Thymus (tissue), 11 donors: ENCODE results near the gene ULK1. TPM values are rescaled to one million over a fixed set of nuclear protein-coding genes. Genes with fewer than 3 reads are reported as not detected.

Experiments
- DNase-seq, 9 donors: peaks; one replicate each; pipeline ENCODE4 v3.0.0-alpha.2; 2013; ENCODE audit warnings: low spot score in 9 of 9, low read depth in 6 of 9, missing footprints in 1 of 9
- H3K27ac ChIP-seq, 2 donors: one replicate each; pipeline ENCODE4 v1.5.1; 2013; ENCODE audit warnings: control low read depth in 1 of 2, low read depth in 1 of 2, low read length in 1 of 2, mild to moderate bottlenecking in 1 of 2, moderate library complexity in 1 of 2
- H3K27me3 ChIP-seq, 2 donors: one replicate each; pipeline ENCODE4 v1.5.1; 2013; ENCODE audit warnings: low read length in 1 of 2; ENCODE audit not compliant: control insufficient read depth in 2 of 2, insufficient read depth in 1 of 2
- H3K36me3 ChIP-seq, 2 donors: one replicate each; pipeline ENCODE4 v1.5.1; 2013; ENCODE audit warnings: low read length in 1 of 2, mild to moderate bottlenecking in 1 of 2, moderate library complexity in 1 of 2; ENCODE audit not compliant: control insufficient read depth in 2 of 2, insufficient read depth in 2 of 2
- H3K4me1 ChIP-seq, 2 donors: one replicate each; pipeline ENCODE4 v1.5.1; 2013; ENCODE audit warnings: low read length in 2 of 2; ENCODE audit not compliant: control insufficient read depth in 2 of 2, insufficient read depth in 2 of 2
- H3K4me3 ChIP-seq, 2 donors: one replicate each; pipeline ENCODE4 v1.5.1; 2013; ENCODE audit warnings: low read length in 2 of 2, control low read depth in 1 of 2, mild to moderate bottlenecking in 1 of 2
- H3K9me3 ChIP-seq, 2 donors: one replicate each; pipeline ENCODE4 v1.5.1; 2013; ENCODE audit warnings: low read length in 1 of 2, mild to moderate bottlenecking in 1 of 2; ENCODE audit not compliant: control insufficient read depth in 2 of 2, insufficient read depth in 1 of 2
- WGBS: extraction: QIAGEN DNeasy Blood & Tissue Kit; methylation state at CpG from one replicate; pipeline ENCODE4 v1.1.7; 2013; 5-methylcytosine and 5-hydroxymethylcytosine counted together
- polyA plus RNA-seq: library from polyadenylated mRNA; stranded (reverse); fragments of 200-250 nt; gene quantifications from one replicate; pipeline ENCODE4 v1.2.3, GENCODE V29; 2013
- total RNA-seq: library from RNA; stranded (reverse); fragments of 120-200 nt; gene quantifications from one replicate; pipeline ENCODE4 v1.2.4, GENCODE V29; 2013
- donor health status: healthy.

The ULK1 gene
- total and polyA plus RNA-seq, 2 donors: 4.2 to 39.2 TPM

GRCh38 chr12:131920902-131921840 is 26.7 kb downstream of the ULK1 start:
- Histone ChIP-seq H3K9me3 (no peaks in the 10 kb centered on the region), H3K36me3 (peaks cover 47 to 63% of the 10 kb centered on the region in 2 donors), H3K27ac (peak overlapping the region in 1 of 2 donors; percentile 4), H3K4me3 (no peak overlapping the region), H3K4me1 (peaks cover 0 to 7% of the 10 kb centered on the region in 2 donors), H3K27me3 (no peaks in the 10 kb centered on the region)
- 98% methylated on average over 35 of the region's 35 CpGs for WGBS
- DNase-seq: no peak

GRCh38 chr12:131921866-131922769 is 27.7 kb downstream of the ULK1 start:
- peaks cover 42 to 55% of the 10 kb centered on the region in 2 donors for H3K36me3 ChIP-seq
- no peaks in the 10 kb centered on the region for H3K27me3 ChIP-seq
- DNase-seq: no peak
- 95% methylated on average over 29 of the region's 29 CpGs for WGBS
- peaks cover 0 to 7% of the 10 kb centered on the region in 2 donors for H3K4me1 ChIP-seq
- no peak overlapping the region for H3K27ac ChIP-seq
- H3K4me3 ChIP-seq: no peak overlapping the region
- peaks cover 0 to under 1% of the 10 kb centered on the region in 2 donors for H3K9me3 ChIP-seq

GRCh38 chr12:131922772-131923171 is 28.4 kb downstream of the ULK1 start:
- Histone ChIP-seq H3K27me3 (no peaks in the 10 kb centered on the region), H3K9me3 (peaks cover 0 to 4% of the 10 kb centered on the region in 2 donors), H3K4me1 (peaks cover 0 to 7% of the 10 kb centered on the region in 2 donors), H3K36me3 (peaks cover 35 to 52% of the 10 kb centered on the region in 2 donors), H3K4me3 (no peak overlapping the region), H3K27ac (no peak overlapping the region)
- DNase-seq: no peak
- WGBS: 98% methylated on average over 13 of the region's 13 CpGs

- peaks cover 33 to 47% of the 10 kb centered on the region in 2 donors for H3K36me3 ChIP-seq
- H3K4me3 ChIP-seq: no peak overlapping the region
- H3K4me1 ChIP-seq: peaks cover 0 to 7% of the 10 kb centered on the region in 2 donors
- H3K27me3 ChIP-seq: no peaks in the 10 kb centered on the region
- H3K9me3 ChIP-seq: peaks cover 0 to 4% of the 10 kb centered on the region in 2 donors
- WGBS: 92% methylated on average over 11 of the region's 11 CpGs
- H3K27ac ChIP-seq: no peak overlapping the region
- no peak for DNase-seq
Measured at GRCh38 chr12:131923260-131923659, 28.8 kb downstream of the ULK1 start.

- DNase-seq: no peak
- WGBS: 92% methylated on average over 23 of the region's 24 CpGs
- H3K27ac ChIP-seq: no peak overlapping the region
- H3K4me1 ChIP-seq: peaks cover 3 to 17% of the 10 kb centered on the region in 2 donors
- H3K4me3 ChIP-seq: no peak overlapping the region
- no peaks in the 10 kb centered on the region for H3K27me3 ChIP-seq
- H3K9me3 ChIP-seq: peaks cover 0 to 4% of the 10 kb centered on the region in 2 donors
- peaks cover 12 to 14% of the 10 kb centered on the region in 2 donors for H3K36me3 ChIP-seq
Measured at GRCh38 chr12:131927110-131928079, 33.0 kb downstream of the ULK1 start.

- Histone ChIP-seq H3K4me3 (peak overlapping the region; percentile 52 to 87), H3K36me3 (peaks cover 13 to 17% of the 10 kb centered on the region in 2 donors), H3K4me1 (peaks cover 3 to 17% of the 10 kb centered on the region in 2 donors), H3K9me3 (peaks cover 0 to 4% of the 10 kb centered on the region in 2 donors), H3K27me3 (no peaks in the 10 kb centered on the region), H3K27ac (peak overlapping the region in 1 of 2 donors; percentile 31)
- 38% methylated on average over 33 of the region's 33 CpGs for WGBS
- DNase-seq: no peak
Measured at GRCh38 chr12:131928080-131928710, 33.8 kb downstream of the ULK1 start.

- peak; percentile 62 to 95 (median 84) for DNase-seq
- under 1% methylated on average over 84 of the region's 84 CpGs for WGBS
- peaks cover 19 to 24% of the 10 kb centered on the region in 2 donors for H3K36me3 ChIP-seq
- H3K9me3 ChIP-seq: peaks cover 0 to 4% of the 10 kb centered on the region in 2 donors
- no peaks in the 10 kb centered on the region for H3K27me3 ChIP-seq
- H3K4me1 ChIP-seq: peaks cover 3 to 17% of the 10 kb centered on the region in 2 donors
- peak within 1 kb of the TSS; percentile 87 to 89 for H3K4me3 ChIP-seq
- H3K27ac ChIP-seq: peak within 1 kb of the TSS in 1 of 2 donors; percentile 65
Measured at GRCh38 chr12:131928711-131929580, 34.5 kb downstream of the ULK1 start, which contains the start of gene PUS1. Gene PUS1, plus strand, starts transcription at chr12:131929276. Its CDS starts 447 bp downstream, at chr12:131929723.
